Measurements from ENCODE around the gene ARHGEF33.

ARHGEF33 gene

GRCh38 chr2:38959938-38960608 lies 70.4 kb downstream of the ARHGEF33 start:
- DNase-seq (ENCODE audit: low read depth), result peak; percentile 44

- DNase-seq (ENCODE audit: low read depth), result no peak
Observed at GRCh38 chr2:38960609-38961320, 71.1 kb downstream of the ARHGEF33 start.

- DNase-seq (ENCODE audit: low read depth), result no peak
Observed at GRCh38 chr2:38966006-38966405, 76.3 kb downstream of the ARHGEF33 start.

GRCh38 chr2:38966678-38967077 lies 77.0 kb downstream of the ARHGEF33 start:
- DNase-seq (ENCODE audit: low read depth), result no peak

GRCh38 chr2:38968021-38968420 lies 78.3 kb downstream of the ARHGEF33 start:
- DNase-seq (ENCODE audit: low read depth), result no peak

GRCh38 chr2:38971377-38971776 lies 81.7 kb downstream of the ARHGEF33 start:
- no peak for DNase-seq (ENCODE audit: low read depth)

GRCh38 chr2:38973266-38973665 lies 83.6 kb downstream of the ARHGEF33 start:
- no peak for DNase-seq (ENCODE audit: low read depth)

- no peak for DNase-seq (ENCODE audit: low read depth)
Observed at GRCh38 chr2:38975042-38975441, 85.4 kb downstream of the ARHGEF33 start.

- DNase-seq (ENCODE audit: low read depth), result no peak
Observed at GRCh38 chr2:38977047-38977446, 87.4 kb downstream of the ARHGEF33 start.

GRCh38 chr2:38978296-38978903 lies 88.7 kb downstream of the ARHGEF33 start:
- no peak for DNase-seq (ENCODE audit: low read depth)

- no peak for DNase-seq (ENCODE audit: low read depth)
Observed at GRCh38 chr2:38978908-38979307, 89.2 kb downstream of the ARHGEF33 start.

GRCh38 chr2:38981003-38981669 lies 91.5 kb downstream of the ARHGEF33 start:
- no peak for DNase-seq (ENCODE audit: low read depth)

GRCh38 chr2:38981670-38982357 lies 92.1 kb downstream of the ARHGEF33 start:
- no peak for DNase-seq (ENCODE audit: low read depth)

GRCh38 chr2:38982498-38982897 lies 92.8 kb downstream of the ARHGEF33 start:
- no peak for DNase-seq (ENCODE audit: low read depth)

GRCh38 chr2:38988716-38989115 lies 99.0 kb downstream of the ARHGEF33 start:
- no peak for DNase-seq (ENCODE audit: low read depth)

- DNase-seq (ENCODE audit: low read depth), result no peak
Observed at GRCh38 chr2:38991899-38992298, 102.2 kb downstream of the ARHGEF33 start.

- DNase-seq (ENCODE audit: low read depth), result no peak
Observed at GRCh38 chr2:38997781-38998180, 108.1 kb downstream of the ARHGEF33 start.

- no peak for DNase-seq (ENCODE audit: low read depth)
Observed at GRCh38 chr2:39000552-39000951, 110.9 kb downstream of the ARHGEF33 start.

- no peak for DNase-seq (ENCODE audit: low read depth)
Observed at GRCh38 chr2:39007875-39008504, 118.3 kb downstream of the ARHGEF33 start.

- DNase-seq (ENCODE audit: low read depth), result no peak
Observed at GRCh38 chr2:39008665-39009064, 119.0 kb downstream of the ARHGEF33 start.

GRCh38 chr2:39013871-39014270 lies 124.2 kb downstream of the ARHGEF33 start:
- DNase-seq (ENCODE audit: low read depth), result no peak

GRCh38 chr2:39015424-39015823 lies 125.7 kb downstream of the ARHGEF33 start:
- DNase-seq (ENCODE audit: low read depth), result no peak

Data from T follicular helper cell (primary cell).